HG02763 (cell line): ENCODE measurements around the gene KCNQ1.
A peak's percentile ranks its signal among the peaks of the same experiment; 100 is the strongest.

Source experiments
- ATAC-seq: cut with Tn5 transposase; IDR thresholded peaks from one replicate; pipeline ENCODE4 v1.9.1; 2021; ENCODE audit warnings: mild to moderate bottlenecking, moderate library complexity; ENCODE audit not compliant: unreplicated experiment

The KCNQ1 gene

GRCh38 chr11:2691991-2692875 lies 247.4 kb downstream of the KCNQ1 start:
- ATAC-seq, result no peak

GRCh38 chr11:2693271-2694261 lies 248.8 kb downstream of the KCNQ1 start:
- no peak for ATAC-seq

- no peak for ATAC-seq
Measured at GRCh38 chr11:2694495-2694894, 249.7 kb downstream of the KCNQ1 start.

GRCh38 chr11:2694995-2695939 lies 250.5 kb downstream of the KCNQ1 start:
- no peak for ATAC-seq

- no peak for ATAC-seq
Measured at GRCh38 chr11:2696455-2696854, 251.6 kb downstream of the KCNQ1 start.

- no peak for ATAC-seq
Measured at GRCh38 chr11:2697866-2698265, 253.1 kb downstream of the KCNQ1 start.

- ATAC-seq, result no peak
Measured at GRCh38 chr11:2698386-2699184, 253.8 kb downstream of the KCNQ1 start.

- ATAC-seq, result peak; percentile 3
Measured at GRCh38 chr11:2699185-2699530, 254.3 kb downstream of the KCNQ1 start.

GRCh38 chr11:2699531-2700414 lies 255.0 kb downstream of the KCNQ1 start, which contains the start of gene KCNQ1OT1:
Gene KCNQ1OT1 (minus strand): TSS chr11:2699994.
- ATAC-seq, result peak; percentile 89

GRCh38 chr11:2700415-2701211 lies 255.8 kb downstream of the KCNQ1 start:
- ATAC-seq, result peak; percentile 36

- ATAC-seq, result no peak
Measured at GRCh38 chr11:2701230-2701629, 256.4 kb downstream of the KCNQ1 start.

GRCh38 chr11:2701898-2702434 lies 257.2 kb downstream of the KCNQ1 start:
- no peak for ATAC-seq

- ATAC-seq, result no peak
Measured at GRCh38 chr11:2702771-2703362, 258.1 kb downstream of the KCNQ1 start.

- no peak for ATAC-seq
Measured at GRCh38 chr11:2703363-2704141, 258.7 kb downstream of the KCNQ1 start.

GRCh38 chr11:2704356-2704755 lies 259.5 kb downstream of the KCNQ1 start:
- no peak for ATAC-seq

GRCh38 chr11:2704896-2705606 lies 260.2 kb downstream of the KCNQ1 start:
- no peak for ATAC-seq
